Umbilical cord (tissue), 2 donors: ENCODE measurements around the gene POU5F1. TPM values are rescaled to one million over a fixed set of nuclear protein-coding genes. Genes with fewer than 3 reads are reported as not detected.
"Not testable (repeated sequence)": the region's sequence is repeated elsewhere in the genome, so short reads cannot be mapped to it uniquely, and the experiment has no call there.

Source experiments
- DNase-seq: peaks from one replicate; pipeline ENCODE4 v3.0.0-alpha.2; 2015; ENCODE audit warnings: low spot score
- total RNA-seq: library from RNA; depleted of rRNA; stranded (reverse); fragments of >200 nt; gene quantifications from one replicate; pipeline ENCODE4 v1.2.3, GENCODE V29; 2014; ENCODE audit warnings: low replicate concordance; ENCODE audit not compliant: insufficient read depth

Gene POU5F1
- total RNA-seq, 1 donor from 2014 or later, result 4.1 TPM

DNA sequence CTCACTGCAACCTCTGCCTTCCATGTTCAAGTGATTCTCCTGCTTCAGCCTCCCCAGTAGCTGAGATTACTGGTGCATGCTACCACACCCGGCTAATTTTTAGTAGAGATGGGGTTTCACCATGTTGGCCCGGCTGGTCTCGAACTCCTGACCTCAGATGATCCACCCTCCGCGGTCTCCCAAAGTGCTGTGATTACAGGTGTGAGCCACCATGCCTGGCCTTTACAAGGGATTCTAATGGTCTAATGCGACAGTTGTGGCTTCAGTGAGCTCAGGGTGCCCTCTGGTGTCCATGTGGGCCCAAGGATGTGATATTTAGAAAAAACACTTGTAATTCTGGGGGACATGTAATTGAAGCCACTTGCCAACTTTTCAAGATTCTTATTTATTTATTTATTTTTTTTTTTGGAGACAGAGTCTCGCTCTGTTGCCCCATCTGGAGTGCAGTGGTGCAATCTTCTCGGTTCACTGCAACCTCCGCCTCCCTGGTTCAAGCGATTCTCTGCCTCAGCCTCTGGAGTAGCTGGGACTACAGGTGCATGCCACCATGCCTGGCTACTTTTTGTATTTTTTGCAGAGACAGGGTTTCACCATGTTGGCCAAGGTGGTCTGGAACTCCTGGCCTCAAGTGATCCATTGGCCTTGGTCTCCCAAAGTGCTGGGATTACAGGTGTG is 22.1 kb upstream of the POU5F1 start:
- peak; percentile 66 for DNase-seq

DNA sequence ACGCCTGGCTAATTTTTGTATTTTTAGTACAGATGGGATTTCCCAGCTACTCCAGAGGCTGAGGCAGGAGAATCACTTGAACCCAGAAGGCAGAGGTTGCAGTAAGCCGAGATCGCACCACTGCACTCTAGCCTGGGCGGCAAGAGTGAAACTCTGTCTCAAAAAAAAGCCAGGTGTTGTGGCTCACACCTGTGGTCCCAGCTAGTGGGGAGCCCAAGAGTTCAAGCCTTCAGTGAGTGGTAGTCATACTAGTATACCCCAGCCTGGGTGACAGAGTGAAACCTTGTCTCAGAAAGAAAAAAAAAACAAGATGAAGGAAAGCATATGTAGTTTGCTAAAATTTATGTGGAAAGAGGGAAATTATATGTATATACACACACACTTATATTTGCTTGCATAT is 20.0 kb upstream of the POU5F1 start:
- no peak for DNase-seq

DNA sequence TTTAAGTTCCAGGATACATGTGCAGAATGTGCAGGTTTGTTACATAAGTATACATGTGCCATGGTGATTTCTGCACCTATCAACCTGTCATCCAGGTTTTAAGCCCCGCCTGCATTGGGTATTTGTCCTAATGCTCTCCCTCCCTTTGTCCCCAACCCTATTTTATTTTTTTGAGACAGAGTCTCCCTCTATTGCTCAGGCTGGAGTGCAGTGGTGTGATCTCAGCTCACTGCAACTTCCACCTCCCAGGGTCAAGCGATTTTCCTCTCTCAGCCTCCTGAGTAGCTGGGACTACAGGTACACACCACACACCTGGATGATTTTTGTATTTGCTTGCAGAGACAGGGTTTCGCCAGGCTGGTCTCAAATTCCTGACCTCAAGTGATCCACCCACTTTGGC is 18.7 kb upstream of the POU5F1 start:
- not testable (repeated sequence) for DNase-seq

DNA sequence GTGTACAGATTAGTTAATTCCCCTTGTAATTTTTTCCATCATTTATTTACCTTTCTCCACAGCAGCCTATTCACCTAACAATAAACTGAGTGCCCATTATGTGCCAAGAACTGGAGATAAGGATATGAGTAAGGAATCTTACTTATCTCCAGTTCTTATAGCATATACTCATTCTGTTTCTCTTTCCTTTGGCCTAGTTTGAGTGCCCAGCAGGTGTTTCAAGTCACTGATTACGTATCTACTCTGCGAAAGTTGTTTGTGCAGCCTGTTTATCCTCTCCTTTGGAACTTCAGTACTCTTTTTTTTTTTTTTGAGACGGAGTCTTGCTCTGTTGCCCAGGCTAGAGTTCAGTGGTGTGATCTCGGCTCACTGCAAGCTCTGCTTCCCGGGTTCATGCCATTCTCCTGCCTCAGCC is 17.3 kb upstream of the POU5F1 start:
- no peak for DNase-seq

DNA sequence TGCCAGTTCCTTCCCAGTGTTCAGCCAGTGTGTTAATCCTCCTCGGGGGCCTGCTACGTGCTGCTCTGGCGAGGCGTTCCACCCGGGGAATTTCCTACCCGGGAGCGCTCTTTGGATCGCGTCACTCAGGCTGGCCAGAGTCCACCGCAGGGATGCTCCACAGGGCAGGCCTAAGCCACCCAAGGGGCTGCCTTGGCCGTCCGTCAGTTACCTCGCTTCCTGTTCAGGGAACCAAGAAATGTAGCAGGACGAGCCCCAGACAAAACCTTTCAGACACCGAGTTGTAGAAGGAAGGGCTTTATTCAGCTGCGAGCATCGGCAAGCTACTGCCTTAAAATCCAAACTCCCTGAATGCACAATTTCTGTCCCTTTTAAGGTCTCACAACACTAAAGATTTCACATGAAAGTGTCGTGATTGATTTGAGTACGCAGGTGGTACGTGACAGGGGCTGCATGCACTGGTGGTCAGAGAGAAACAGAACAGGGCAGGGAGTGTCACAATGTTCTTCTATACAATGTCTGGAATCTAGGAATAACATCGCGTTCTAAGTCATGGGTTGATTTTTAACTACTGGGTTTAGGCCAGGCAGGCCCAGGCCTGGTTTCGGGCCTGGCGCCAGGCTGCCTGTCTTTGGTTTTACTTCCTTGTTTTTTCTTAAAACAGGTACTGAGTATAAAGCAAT is 15.7 kb upstream of the POU5F1 start:
- DNase-seq, result no peak

DNA sequence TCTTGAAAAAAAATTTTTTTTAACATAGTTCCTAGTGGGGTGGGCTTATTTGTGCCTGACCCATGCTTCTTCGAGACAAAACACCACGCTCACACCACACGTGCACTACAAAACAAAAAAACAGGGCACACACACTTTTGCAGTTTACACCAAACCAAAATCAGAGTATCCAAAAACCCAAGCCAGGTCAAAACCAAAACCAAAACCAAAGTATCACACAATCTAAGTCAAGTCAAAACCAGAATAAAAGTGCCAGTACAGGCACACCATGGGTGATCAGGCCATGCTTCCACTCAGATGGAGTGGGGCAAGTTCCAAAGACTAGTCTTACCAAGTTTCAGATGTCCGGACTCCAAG is 15.2 kb upstream of the POU5F1 start:
- DNase-seq, result not testable (repeated sequence)

DNA sequence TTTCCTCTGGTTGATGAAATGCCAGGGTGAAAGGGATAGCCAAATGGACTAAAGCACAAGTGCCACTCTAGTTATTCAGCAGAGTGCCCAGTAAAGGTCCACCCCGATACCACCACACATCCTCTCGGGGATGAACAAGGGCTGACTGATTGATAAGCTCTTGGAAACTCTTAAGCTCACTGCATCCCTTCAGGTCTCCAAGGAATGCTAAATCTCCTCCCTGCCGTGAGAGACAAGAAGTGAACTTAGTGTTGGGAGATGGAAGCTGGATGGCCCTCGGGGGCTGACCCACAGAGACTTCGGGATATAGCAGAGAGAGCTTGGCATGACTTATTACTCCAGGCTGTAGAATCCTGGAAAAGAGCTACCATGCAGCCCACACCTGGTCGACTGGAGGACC is 13.4 kb upstream of the POU5F1 start:
- not testable (repeated sequence) for DNase-seq

DNA sequence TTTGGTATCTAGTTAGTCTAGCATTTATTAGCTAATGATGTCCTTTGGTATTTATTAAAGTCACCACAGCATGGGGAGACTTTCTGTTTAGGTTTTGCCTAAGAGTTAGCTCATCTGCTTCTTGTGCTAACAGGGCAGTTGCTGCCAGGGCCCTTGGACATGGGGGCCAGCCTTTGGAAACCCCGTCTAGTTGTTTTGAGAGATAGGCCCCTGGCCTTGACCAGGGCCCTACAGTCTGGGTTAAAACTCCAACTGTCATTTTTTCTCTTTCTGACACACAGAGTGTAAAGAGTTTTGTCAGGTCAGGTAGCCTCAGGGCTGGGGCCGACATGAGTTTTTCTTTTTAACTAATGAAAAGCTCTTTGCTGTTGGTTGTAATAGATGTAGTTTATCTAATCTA is 12.8 kb upstream of the POU5F1 start:
- not testable (repeated sequence) for DNase-seq

DNA sequence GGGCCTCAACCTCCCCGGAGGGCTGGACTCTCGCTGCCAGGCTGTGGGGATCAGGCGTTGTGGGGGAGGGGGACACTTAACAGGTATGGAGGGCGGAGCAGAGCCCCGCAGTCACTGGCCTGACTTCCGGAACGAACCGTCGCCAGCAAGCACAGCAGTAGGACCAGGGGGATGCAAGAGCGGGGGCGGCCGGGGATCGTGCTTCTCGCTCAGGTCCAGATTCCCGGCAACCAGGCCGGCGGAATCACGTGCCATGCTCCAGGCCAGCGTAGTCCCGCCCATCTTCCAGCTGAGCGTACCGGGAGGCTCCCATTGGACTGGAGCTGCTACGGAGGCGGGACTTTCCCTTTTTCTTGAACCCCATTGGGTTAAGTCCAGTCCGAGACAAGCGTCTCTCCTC is 10.0 kb upstream of the POU5F1 start:
- peak; percentile 79 for DNase-seq

DNA sequence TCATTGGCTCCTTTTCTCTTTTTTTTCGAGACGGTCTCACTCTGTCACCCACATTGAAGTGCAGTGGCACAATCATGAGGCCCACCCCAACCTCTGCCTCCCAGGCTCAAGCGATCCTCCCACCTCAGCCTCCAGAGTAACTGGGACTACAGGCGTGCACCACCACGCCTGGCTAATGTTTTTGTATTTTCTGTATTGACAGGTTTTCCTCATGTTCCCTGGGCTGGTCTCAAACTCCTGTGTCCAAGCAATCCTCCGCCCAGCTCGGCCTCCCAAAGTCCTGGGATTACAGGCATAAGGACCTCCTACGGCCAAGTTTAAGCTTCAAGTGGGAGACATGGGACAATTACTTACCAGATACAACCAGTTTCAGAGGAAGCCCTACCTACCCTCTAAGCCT is 9.4 kb upstream of the POU5F1 start:
- DNase-seq, result no peak

DNA sequence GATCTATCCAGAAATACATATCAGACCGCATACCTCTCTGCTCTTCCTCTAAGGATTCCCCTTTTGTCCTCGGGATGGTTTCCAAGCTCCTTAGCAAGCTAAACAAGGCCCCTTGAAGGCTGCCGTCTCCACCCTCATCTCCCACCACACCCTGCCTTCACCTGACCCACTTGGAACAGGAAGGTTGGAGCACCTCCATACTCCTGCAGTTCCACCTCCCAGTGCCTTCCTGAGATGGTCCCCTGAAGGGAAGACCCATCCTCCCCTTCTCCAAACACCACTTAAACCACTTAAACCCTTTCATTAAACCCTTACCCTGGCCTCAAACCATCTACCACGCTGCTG is 8.5 kb upstream of the POU5F1 start:
- no peak for DNase-seq

DNA sequence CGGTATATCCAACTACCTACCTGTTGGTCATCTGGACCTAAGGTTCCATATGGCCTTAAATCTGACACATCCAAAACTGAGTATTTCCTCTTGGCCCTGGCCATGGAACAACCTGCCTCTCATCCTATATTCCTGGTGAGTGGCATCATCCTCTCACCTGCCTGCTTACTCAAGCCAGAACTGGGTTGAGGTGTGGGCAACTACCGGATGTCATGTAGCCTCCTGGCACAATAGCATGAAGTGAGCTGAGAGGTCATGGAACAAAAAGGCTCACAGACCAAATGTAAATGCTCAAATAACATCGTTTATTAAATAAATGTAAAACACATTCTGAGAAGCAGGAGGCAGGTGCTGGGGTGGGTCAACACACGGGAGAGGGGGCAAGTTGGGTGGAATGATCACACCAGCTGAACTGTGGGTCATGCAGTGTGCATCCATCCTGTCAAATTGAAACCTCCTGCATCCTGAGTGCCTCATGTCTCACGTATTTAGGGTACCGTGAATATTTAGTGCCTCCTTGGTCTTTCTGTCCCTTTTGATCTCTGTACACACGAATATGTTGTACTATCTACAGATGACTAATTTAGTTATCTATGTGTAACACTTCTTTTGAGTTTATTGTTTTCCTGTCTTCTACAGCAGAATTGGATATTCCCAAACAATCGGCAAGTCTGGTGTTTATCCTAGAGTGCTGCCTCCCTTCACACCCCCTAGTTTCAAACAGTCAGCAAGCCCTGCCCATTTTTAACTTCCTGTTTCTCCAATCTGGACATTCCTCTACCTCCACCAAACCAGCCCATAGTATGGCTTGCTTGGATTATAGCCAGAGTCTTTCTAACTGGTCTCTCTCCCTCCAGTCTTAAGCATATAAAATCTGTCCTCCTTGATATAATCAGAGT is 7.9 kb upstream of the POU5F1 start:
- DNase-seq, result no peak

DNA sequence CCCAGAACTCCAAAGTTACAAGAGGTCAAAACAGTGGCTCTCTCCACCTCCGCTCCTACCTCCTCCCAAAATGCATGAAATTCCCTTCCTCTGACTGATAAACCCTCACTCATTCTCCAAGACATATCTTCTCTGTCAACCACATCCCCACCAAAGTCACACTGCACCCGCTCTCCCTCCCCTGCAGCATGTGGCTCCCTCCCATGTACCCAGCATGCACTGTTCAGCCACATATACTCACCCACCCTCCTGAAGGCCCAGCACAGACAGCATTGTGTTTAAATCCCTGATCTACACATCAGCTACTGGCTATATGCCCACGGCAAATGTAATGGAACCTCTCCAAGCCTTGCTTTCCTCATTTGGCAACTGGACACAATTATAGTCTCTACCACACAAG is 5.5 kb upstream of the POU5F1 start:
- DNase-seq, result no peak

DNA sequence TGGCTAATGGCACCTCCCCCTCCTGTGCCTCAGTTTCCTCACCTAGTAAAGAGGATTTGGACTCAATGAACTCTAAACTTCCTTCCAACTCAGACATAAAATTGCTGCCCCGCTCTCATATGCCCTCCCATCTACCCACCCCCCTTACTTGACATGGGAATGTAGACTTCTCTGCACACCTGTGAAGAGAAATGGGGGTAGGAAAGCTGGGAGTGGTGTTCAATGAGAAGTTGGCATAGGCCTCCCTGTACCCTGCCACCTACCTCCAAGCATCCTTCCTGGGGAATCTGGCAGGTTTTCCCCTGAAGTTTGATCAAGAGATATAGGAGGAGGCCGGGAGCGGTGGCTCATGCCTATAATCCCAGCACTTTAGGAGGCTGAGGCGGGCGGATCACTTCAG is 3.9 kb upstream of the POU5F1 start:
- no peak for DNase-seq

DNA sequence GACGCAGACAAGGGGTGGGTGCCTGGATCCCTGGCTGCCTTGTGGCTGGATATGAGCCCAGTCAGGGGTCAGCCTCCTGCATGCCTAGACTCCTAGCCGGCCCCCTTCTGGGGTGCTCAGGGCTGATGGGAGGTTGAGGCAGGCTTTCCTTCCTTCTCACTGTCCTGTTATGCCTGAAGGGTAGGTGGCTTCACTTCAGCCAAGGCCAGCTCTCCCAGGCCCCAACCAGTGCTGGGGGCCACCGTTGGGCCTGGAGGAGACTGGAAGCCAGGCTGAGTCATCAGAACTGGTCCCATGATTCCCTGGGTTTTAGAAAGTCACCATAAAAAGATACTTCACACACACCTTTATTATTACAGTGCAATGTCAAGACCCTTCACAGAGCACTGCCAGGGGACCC is 2.9 kb upstream of the POU5F1 start:
- no peak for DNase-seq

DNA sequence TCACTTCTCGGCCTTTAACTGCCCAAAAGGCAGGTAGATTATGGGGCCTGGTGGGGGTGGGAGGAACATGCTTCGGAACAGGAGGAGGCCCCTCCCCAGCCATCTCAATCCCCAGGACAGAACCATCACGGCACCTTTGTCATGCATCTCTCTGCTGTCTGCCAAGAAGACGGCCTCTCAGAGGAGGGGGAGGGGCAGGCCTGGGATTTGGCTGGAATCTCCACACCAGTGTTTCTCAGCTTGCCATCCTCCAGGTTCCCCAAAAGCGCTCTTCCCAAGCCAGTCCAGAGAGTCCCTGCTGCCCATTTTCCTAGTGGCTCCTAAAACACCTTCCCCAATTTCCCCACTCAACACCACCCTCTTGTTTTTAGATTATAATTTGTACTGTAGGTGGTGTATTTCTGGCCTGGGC is 2.5 kb upstream of the POU5F1 start:
- DNase-seq, result no peak

DNA sequence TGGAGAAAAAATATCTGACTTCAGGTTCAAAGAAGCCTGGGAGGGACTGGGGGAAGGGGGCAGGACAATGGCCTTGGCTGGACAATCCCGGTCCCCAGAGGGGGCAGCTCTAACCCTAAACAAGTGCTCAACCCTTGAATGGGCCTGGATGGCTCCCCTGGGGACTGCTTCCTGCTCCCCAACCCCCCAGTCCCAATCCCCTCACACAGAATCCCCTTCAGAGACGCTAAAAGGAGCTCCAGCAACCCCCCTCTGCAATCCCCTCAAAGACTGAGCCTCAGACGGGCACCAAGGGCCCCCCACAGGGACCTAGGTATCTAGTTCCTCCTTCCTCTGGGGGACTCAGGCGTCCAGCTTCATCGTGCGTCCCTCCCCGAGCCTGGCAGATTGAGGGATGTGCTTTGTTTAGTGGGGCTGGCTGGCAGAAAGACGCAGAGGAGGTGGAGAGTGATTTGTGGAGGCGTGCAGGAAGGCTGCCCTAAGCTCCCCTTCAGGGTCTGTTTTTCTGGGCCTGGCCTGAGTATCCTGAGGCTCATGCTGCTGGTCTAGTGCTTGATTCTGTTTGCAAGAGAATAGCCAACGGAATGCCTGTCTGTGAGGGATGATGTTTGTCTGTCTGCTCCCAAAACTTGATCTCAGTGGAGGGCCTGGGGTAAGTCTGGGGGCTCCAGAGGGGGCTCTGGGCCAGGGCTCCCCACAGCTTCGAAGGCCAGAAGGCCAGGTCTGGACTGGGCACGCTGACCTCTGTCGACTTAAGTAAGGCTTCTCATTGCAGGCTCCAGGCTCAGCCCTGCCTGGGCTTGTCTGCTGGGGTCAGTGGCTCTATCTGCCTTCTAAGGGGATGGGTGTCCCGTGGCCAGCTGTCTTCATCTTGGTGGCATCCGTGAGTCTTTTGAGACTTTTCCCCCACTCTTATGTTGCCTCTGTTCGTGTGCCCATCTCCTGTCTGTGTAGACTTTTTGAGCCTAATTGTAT is 1.7 kb upstream of the POU5F1 start:
- DNase-seq, result no peak

DNA sequence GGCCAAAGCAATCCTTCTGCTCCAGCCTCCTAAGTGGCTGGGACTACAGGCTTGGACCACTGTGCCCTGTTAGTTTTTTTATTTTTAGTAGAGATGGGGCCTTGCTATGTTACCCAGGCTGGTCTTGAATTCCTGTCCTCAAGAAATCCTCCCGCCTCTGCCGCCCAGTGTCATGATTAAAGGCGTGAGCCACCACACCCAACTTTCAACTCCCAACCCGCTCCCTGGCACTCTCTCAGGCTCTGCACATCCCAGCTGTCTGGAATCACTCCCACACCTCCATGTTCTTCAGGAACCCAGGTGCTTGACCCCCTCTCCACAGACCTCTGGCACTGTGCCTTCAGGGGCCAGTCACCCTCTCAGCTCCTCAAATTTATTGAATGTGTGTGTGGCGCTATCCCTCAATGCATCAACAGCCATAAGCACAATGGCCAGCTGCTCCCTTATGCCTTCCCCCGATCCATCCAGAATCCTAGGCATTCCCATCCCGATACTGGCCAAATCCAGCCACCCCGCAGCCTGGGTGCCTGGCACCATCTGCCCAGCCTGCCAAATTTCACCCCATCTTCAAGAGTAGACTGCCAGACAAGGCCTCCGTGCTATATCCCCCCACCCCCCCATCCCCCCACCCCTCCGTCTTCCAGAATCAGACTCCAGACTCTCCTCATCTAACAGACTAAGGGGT is 647 bp upstream of the POU5F1 start:
- DNase-seq, result no peak

DNA sequence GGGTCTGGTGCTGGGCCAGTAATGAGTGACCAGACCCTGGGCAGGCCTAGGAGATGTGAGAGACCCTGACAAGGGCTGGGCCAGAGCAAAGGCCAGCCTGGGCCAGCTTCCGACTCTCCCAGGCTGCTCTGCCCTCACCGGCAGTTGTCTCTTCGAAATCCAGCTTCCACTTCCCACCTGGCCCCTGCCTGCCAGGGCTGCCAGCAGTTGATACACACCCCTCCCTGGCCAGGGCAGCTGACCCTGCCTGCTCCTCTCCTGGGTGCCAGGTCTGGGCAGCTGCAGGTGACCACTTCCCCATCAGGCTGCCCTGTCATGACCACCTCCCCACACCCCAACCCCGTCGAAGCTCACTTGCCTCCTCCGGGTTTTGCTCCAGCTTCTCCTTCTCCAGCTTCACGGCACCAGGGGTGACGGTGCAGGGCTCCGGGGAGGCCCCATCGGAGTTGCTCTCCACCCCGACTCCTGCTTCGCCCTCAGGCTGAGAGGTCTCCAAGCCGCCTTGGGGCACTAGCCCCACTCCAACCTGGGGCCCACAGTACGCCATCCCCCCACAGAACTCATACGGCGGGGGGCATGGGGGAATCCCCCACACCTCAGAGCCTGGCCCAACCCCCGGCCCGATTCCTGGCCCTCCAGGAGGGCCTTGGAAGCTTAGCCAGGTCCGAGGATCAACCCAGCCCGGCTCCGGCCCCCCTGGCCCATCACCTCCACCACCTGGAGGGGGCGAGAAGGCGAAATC is 453 bp downstream of the POU5F1 start:
- not testable (repeated sequence) for DNase-seq
